ENCODE data around the gene NCAPG2.

NCAPG2 gene

DNA sequence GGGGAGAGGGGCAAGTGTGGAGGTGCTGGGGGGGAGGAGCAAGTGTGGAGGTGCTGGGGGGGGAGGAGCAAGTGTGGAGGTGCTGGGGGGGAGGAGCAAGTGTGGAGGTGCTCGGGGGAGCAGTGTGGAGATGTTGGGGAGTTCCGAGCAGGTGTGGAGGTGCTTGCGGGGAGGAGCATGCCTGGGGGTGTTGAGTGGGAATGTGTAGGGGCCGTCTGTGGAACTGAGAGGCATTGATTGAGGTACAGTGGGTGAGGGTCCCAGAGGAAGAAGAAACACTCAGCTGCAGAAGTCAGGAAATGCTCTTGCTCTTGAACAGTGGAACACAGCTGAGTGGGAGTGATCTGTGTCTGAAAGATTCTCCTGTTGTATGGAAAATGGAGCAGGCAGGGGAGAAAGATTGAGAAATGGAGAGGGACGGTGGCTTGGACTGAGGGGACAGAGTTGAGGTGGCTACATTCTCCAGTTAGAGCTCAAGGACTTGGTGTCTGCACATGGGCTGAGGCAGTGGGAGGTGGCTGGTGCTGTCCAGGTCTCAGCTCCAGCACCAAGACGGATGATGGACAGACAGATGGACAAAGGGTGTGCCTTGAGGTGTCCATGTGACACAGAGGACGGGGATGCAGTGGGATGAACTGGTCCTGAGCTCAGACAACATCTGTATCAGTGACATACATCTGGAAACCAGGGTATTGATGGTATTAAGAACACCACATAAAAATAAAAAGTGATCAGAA lies 25.2 kb upstream of the NCAPG2 start:
- TF ChIP-seq, protein P1, sequence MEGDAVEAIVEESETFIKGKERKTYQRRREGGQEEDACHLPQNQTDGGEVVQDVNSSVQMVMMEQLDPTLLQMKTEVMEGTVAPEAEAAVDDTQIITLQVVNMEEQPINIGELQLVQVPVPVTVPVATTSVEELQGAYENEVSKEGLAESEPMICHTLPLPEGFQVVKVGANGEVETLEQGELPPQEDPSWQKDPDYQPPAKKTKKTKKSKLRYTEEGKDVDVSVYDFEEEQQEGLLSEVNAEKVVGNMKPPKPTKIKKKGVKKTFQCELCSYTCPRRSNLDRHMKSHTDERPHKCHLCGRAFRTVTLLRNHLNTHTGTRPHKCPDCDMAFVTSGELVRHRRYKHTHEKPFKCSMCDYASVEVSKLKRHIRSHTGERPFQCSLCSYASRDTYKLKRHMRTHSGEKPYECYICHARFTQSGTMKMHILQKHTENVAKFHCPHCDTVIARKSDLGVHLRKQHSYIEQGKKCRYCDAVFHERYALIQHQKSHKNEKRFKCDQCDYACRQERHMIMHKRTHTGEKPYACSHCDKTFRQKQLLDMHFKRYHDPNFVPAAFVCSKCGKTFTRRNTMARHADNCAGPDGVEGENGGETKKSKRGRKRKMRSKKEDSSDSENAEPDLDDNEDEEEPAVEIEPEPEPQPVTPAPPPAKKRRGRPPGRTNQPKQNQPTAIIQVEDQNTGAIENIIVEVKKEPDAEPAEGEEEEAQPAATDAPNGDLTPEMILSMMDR (conservative IDR thresholded peaks at IDR 0.05; ENCODE audit: low read depth, low read length): no peak
- Histone ChIP-seq H3K36me3 (ENCODE audit: insufficient read depth) (no peaks in the 10 kb centered on the region), H2AFZ (ENCODE audit: low read depth) (no peak overlapping the region), H3K4me3 (IDR thresholded peaks at IDR 0.05; ENCODE audit: insufficient read depth, low read depth, low read length) (no peak overlapping the region), H3K27me3 (ENCODE audit: insufficient read depth, low read depth) (no peaks in the 10 kb centered on the region), H3K4me1 (ENCODE audit: low read depth, poor library complexity, severe bottlenecking) (no peaks in the 10 kb centered on the region), H3K27ac (no peak overlapping the region), H4K20me1 (ENCODE audit: insufficient read depth) (no peaks in the 10 kb centered on the region), H3K79me2 (ENCODE audit: insufficient read depth, low read depth) (no peaks in the 10 kb centered on the region), H3K4me2 (no peak overlapping the region), H3K9ac (no peak overlapping the region)

DNA sequence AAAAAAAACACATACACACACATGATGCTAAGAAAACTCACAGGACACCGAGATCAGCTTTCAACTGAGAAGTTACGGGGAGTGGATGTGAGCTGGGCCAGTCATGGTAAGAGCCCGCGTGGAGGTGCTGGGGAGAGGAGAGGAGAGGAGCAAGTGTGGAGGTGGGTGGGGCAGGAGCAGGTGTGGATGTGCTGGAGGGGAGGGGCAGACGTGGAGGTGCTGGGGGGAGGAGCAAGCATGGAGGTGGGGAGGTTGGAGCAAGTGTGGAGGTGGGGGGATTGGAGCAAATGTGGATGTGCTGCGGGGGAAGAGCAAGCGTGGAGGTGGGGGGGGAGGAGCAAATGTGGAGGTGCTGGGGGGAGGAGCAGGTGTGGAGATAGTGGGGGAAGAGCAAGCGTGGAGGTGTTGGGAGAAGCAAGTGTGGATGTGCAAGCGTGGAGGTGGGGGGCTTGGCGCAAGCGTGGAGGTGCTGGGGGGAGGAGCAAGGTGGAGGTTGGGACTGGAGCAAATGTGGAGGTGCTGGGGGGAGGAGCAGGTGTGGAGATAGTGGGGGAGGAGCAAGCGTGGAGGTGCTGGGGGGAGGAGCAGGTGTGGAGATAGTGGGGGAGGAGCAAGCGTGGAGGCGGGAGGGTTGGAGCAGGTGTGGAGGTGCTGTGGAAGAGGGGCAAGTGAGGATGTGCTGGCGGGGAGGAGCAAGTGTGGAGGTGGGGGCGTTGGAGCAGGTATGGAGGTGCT lies 24.5 kb upstream of the NCAPG2 start:
- Histone ChIP-seq H3K27ac (no peak overlapping the region), H4K20me1 (ENCODE audit: insufficient read depth) (no peaks in the 10 kb centered on the region), H3K27me3 (ENCODE audit: insufficient read depth, low read depth) (no peaks in the 10 kb centered on the region), H2AFZ (ENCODE audit: low read depth) (no peak overlapping the region), H3K79me2 (ENCODE audit: insufficient read depth, low read depth) (no peaks in the 10 kb centered on the region), H3K4me3 (IDR thresholded peaks at IDR 0.05; ENCODE audit: insufficient read depth, low read depth, low read length) (no peak overlapping the region), H3K9ac (no peak overlapping the region), H3K4me1 (ENCODE audit: low read depth, poor library complexity, severe bottlenecking) (no peaks in the 10 kb centered on the region), H3K4me2 (no peak overlapping the region), H3K36me3 (ENCODE audit: insufficient read depth) (no peaks in the 10 kb centered on the region)
- TF ChIP-seq, protein P1 (conservative IDR thresholded peaks at IDR 0.05; ENCODE audit: low read depth, low read length): no peak

DNA sequence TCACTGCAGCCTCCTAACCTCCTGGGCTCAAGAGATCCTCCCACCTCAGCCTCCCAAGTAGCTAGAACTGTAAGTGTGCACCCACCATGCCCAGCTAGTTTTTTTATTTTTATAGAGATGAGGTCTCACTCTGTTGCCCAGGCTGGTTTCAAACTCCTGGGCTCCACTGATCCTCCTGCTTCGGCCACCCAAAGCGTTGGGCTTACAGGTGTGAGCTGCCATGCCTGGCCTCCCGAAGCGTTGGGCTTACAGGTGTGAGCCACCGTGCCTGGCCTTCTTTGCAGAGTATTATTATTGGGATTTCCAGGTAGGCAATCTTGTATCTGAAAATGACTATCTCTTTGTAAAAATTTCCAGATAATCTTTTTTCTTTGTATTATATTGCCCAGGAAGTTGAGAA lies 23.1 kb upstream of the NCAPG2 start:
- H3K36me3 ChIP-seq (ENCODE audit: insufficient read depth): no peaks in the 10 kb centered on the region
- TF ChIP-seq, protein P1 (conservative IDR thresholded peaks at IDR 0.05; ENCODE audit: low read depth, low read length): no peak
- H3K4me3 ChIP-seq (IDR thresholded peaks at IDR 0.05; ENCODE audit: insufficient read depth, low read depth, low read length): no peak overlapping the region
- no peaks in the 10 kb centered on the region for H3K4me1 ChIP-seq (ENCODE audit: low read depth, poor library complexity, severe bottlenecking)
- no peak overlapping the region for H3K27ac ChIP-seq
- H3K27me3 ChIP-seq (ENCODE audit: insufficient read depth, low read depth): no peaks in the 10 kb centered on the region
- no peaks in the 10 kb centered on the region for H3K79me2 ChIP-seq (ENCODE audit: insufficient read depth, low read depth)
- H4K20me1 ChIP-seq (ENCODE audit: insufficient read depth): no peaks in the 10 kb centered on the region
- no peak overlapping the region for H2AFZ ChIP-seq (ENCODE audit: low read depth)
- H3K4me2 ChIP-seq: no peak overlapping the region
- no peak overlapping the region for H3K9ac ChIP-seq

DNA sequence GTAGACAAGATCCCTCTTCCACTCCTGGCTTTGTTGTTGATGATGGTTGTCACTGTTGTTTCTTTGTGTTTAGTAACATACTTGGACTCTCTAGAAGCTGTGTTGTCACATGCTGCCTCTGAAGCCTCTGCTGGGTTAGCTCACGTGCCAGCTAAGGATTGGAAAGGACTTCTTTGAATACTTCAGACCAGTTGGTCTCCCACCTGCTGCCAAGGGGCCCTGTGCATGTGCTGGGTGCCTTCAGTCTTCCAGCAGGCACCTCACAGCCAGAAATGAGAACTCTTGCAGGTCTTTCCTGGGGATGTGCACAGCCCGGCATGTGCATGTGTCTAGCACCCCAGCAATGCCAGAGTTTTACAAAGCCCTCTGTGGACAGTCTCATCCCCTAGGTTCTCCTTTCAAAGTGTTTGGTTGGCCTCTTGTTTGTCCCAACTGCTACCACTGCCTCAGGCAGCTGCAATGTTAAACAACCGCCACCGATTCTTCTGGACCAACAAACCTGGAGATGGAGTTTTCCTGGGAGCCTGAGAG lies 21.7 kb upstream of the NCAPG2 start:
- TF ChIP-seq, protein P1 (conservative IDR thresholded peaks at IDR 0.05; ENCODE audit: low read depth, low read length): no peak
- no peaks in the 10 kb centered on the region for H3K79me2 ChIP-seq (ENCODE audit: insufficient read depth, low read depth)

More for the DNA sequence above, 21.7 kb upstream of the NCAPG2 start:
- Histone ChIP-seq H4K20me1 (ENCODE audit: insufficient read depth) (no peaks in the 10 kb centered on the region), H3K36me3 (ENCODE audit: insufficient read depth) (no peaks in the 10 kb centered on the region), H3K4me1 (ENCODE audit: low read depth, poor library complexity, severe bottlenecking) (no peaks in the 10 kb centered on the region), H3K27ac (no peak overlapping the region), H3K27me3 (ENCODE audit: insufficient read depth, low read depth) (no peaks in the 10 kb centered on the region), H3K9ac (no peak overlapping the region), H3K4me2 (no peak overlapping the region), H3K4me3 (IDR thresholded peaks at IDR 0.05; ENCODE audit: insufficient read depth, low read depth, low read length) (no peak overlapping the region), H2AFZ (ENCODE audit: low read depth) (no peak overlapping the region)
